K562 (cell line): ENCODE data around the gene KIAA0040. TPM values are rescaled to one million over a fixed set of nuclear protein-coding genes. Genes with fewer than 3 reads are reported as not detected.

Experiments
- CUX1 ChIP-seq: fragments of 200-800 bp; sonication (Bioruptor generic); IDR thresholded peaks from 2 replicates; pipeline ENCODE4 v1.6.1; 2016; ENCODE audit warnings: missing genetic modification characterization, missing compliant biosample characterization
- DDX20 ChIP-seq: fragments of 450-650 bp; IDR thresholded peaks from 2 replicates; pipeline ENCODE4 v1.6.1; 2016; ENCODE audit warnings: missing genetic modification characterization, low read depth, mild to moderate bottlenecking, missing compliant biosample characterization, moderate library complexity
- ELK3 ChIP-seq: fragments of 450-650 bp; formaldehyde crosslinking; IDR thresholded peaks from 2 replicates; pipeline ENCODE4 v1.4.0; 2020; ENCODE audit warnings: mild to moderate bottlenecking
- GATAD2B ChIP-seq: fragments of 450-650 bp; IDR thresholded peaks from 2 replicates; pipeline ENCODE4 v1.6.1; 2017; ENCODE audit warnings: mild to moderate bottlenecking, borderline replicate concordance
- HSF4 ChIP-seq: fragments of 250-450 bp; sonication (Bioruptor Pico); IDR thresholded peaks from 2 replicates; pipeline ENCODE4 v2.1.2; 2022; ENCODE audit warnings: mild to moderate bottlenecking, moderate library complexity, borderline replicate concordance
- ID3 ChIP-seq, 2 experiments: fragments of 250-450 bp in 1 of 2; fragments of 450-650 bp in 1 of 2; sonication (Bioruptor Pico) in 1 of 2; IDR thresholded peaks; 2 replicates each; pipeline versions ENCODE4 v1.6.1 to v1.8.0; 2016 to 2021; ENCODE audit warnings: mild to moderate bottlenecking in 2 of 2, moderate library complexity in 2 of 2, missing compliant biosample characterization in 1 of 2, missing genetic modification characterization in 1 of 2
- L3MBTL2 ChIP-seq: fragments of 450-650 bp; IDR thresholded peaks from 2 replicates; pipeline ENCODE4 v1.6.1; 2016; ENCODE audit warnings: mild to moderate bottlenecking, moderate library complexity
- MAX ChIP-seq: sonication (generic); formaldehyde crosslinking; IDR thresholded peaks from 2 replicates; pipeline ENCODE4 v1.9.0; 2022; ENCODE audit warnings: mild to moderate bottlenecking, missing genetic modification reagents
- NELFE ChIP-seq: IDR thresholded peaks from 2 replicates; pipeline ENCODE4 v1.6.1; 2011; ENCODE audit warnings: mild to moderate bottlenecking; ENCODE audit not compliant: insufficient read depth, insufficient read length
- POLR3A ChIP-seq: IDR thresholded peaks from 2 replicates; pipeline ENCODE4 v1.6.1; 2011; ENCODE audit warnings: borderline replicate concordance, mild to moderate bottlenecking, moderate library complexity; ENCODE audit not compliant: insufficient read length, insufficient read depth; ENCODE audit errors: extremely low read depth
- SRF ChIP-seq, 2 experiments: fragments of 250-450, 450-650 bp in 1 of 2; sonication (Bioruptor Pico) in 1 of 2; sonication (generic) in 1 of 2; formaldehyde crosslinking; IDR thresholded peaks; 2 replicates each; pipeline versions ENCODE4 v1.5.0 to v1.5.1; 2020 to 2022; ENCODE audit warnings: mild to moderate bottlenecking in 1 of 2, missing genetic modification reagents in 1 of 2
- U2AF1 ChIP-seq: fragments of 200-400 bp; formaldehyde crosslinking; optimal IDR thresholded peaks from 2 replicates; pipeline ENCODE3; 2017; ENCODE audit warnings: mild to moderate bottlenecking, low read depth, low read length, moderate library complexity
- XRCC5 ChIP-seq: fragments of 200-400 bp; formaldehyde crosslinking; IDR thresholded peaks from 2 replicates; pipeline ENCODE4 v1.6.1; 2017; ENCODE audit warnings: low read depth, mild to moderate bottlenecking, low read length
- ZNF239 ChIP-seq: fragments of 250-450 bp; sonication (Bioruptor Pico); IDR thresholded peaks from 2 replicates; pipeline ENCODE4 v1.4.0; 2020; ENCODE audit warnings: mild to moderate bottlenecking
- polyA plus RNA-seq, 8 experiments: library from polyadenylated mRNA; depleted of rRNA in 4 of 8; stranded (reverse) in 5 of 8; unstranded in 3 of 8; fragments of >200 nt; fragmentation: Nextera tagmentation in 2 of 8; fragmentation: Illumina TruSeq in 1 of 8; extraction: Ambion mirVana in 2 of 8; extraction: Trizol in 1 of 8; gene quantifications; 2 replicates each; pipeline versions ENCODE4 v1.2.1 to v1.2.3, GENCODE V29; 2011 to 2014; ENCODE audit warnings: inconsistent platforms in 1 of 8, missing spikeins in 1 of 8
- total RNA-seq, 7 experiments: library from RNA; depleted of rRNA in 6 of 7; stranded (reverse); fragments of >200 nt in 6 of 7; fragmentation: Illumina TruSeq in 2 of 7; extraction: Trizol in 2 of 7; gene quantifications; 2 replicates each; pipeline versions ENCODE4 v1.2.1 to v1.2.3, GENCODE V29; 2011 to 2021; ENCODE audit warnings: low replicate concordance in 1 of 7

Gene KIAA0040
- total and polyA plus RNA-seq, 9 of the 15 experiments (the other 6 are each of a cell fraction or from before 2014, with no cell fraction given): 3.4 to 13.6 (median 7.1) TPM

- no peak for TF ChIP-seq GATAD2B
- TF ChIP-seq L3MBTL2: peak; percentile 68
- TF ChIP-seq POLR3A: no peak
- TF ChIP-seq XRCC5: no peak
- no peak for TF ChIP-seq HSF4
- no peak for TF ChIP-seq ZNF239 (CRISPR knock-in tag)
- no peak for TF ChIP-seq ELK3
- TF ChIP-seq U2AF1: no peak
- no peak for TF ChIP-seq SRF (CRISPR knock-in tag; IDR thresholded peaks at IDR 0.05)
- TF ChIP-seq NELFE: no peak
- no peak for TF ChIP-seq DDX20
- no peak for TF ChIP-seq MAX
- no peak for TF ChIP-seq CUX1 (CRISPR knock-in tag)
- TF ChIP-seq ID3 (CRISPR knock-in tag; IDR thresholded peaks at IDR 0.05): no peak
- no peak for TF ChIP-seq ID3 (tag; IDR thresholded peaks at IDR 0.05)
Observed at GRCh38 chr1:175192630-175193526, at the start of gene KIAA0040 (continued).
